ENCODE data around the gene PPP1CA.

Gene PPP1CA

DNA sequence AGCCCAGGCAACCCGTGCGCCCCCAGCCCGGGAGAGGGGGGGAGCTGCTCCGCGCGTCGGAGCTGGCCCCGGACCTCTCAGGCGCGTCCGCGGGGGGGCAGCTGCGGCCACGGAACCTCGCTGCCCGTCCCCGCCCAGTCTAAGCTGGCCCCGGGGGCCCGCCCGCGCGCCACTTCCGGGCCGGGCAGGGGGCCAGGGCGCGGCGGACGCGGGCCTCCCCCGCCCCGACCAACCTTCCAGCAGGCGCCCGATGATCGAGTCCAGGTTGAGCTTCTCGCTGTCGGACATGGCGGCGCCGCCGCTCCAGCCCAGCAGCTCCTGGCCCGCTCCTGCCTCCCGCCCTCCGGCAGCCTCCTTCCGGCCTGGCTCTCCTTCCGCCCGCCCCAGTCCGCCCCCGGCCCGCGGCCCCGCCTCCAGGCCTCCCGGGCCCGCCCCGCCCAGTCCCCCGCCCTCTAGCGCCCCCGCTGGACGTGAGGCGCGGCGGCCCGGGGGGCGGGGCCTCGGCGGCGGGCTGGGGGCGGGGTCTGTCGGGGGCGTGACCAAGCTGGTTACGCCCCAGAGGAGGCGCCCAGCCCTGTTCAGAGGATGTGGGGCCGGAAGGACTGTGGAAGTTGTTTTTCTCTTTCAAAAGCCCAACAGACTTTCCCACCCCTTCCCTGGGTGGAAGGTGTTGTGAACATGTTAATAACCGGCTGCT, at the start of gene PPP1CA:
Gene PPP1CA (minus strand): TSS at position 364 of the 697 bp plus-strand sequence. CDS start 76 bp downstream, at position 288.
- peak; percentile 91 for DNase-seq

DNA sequence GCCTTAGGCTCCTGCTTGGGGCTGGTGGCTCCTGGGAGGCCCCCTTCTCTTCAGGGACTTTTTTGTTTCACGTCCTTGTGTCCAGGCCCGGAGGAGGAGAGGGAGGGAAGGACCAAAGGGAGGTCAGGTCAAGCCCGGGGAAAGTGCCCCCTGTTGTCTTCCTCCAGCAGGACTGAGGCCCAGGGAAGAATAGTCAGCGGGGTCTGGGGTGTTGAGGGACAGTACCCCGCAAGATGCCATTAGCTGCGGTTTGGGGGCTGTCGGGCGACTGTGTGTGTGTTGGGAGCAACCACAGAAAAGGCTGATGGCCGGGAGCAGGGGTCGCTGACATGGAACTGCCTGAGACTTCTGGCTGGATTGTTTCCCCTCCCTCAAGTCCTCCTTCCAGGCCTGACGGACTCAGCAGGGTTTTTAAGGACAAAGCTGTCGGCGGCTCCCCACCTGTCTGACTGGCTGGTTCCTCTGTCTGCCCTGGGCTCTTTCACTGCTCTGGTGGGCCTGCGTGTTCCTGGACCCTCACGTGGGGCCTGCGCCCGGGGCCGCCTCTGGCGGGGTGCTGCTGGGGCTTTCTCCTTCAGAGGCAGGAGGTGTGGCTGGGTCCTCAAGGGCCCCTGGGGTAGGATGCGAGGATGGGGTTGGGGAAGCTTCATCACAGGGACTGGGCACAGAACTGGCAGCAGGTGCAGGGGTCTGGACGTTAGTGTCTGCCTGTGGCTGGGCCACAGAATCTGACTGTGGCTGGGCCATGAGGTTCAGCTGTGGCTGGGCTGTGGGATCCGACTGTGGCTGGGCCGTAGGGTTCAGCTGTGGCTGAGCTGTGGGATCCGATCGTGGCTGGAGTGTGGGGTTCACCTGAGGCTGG, 49.4 kb upstream of the PPP1CA start:
- DNase-seq, result no peak

DNA sequence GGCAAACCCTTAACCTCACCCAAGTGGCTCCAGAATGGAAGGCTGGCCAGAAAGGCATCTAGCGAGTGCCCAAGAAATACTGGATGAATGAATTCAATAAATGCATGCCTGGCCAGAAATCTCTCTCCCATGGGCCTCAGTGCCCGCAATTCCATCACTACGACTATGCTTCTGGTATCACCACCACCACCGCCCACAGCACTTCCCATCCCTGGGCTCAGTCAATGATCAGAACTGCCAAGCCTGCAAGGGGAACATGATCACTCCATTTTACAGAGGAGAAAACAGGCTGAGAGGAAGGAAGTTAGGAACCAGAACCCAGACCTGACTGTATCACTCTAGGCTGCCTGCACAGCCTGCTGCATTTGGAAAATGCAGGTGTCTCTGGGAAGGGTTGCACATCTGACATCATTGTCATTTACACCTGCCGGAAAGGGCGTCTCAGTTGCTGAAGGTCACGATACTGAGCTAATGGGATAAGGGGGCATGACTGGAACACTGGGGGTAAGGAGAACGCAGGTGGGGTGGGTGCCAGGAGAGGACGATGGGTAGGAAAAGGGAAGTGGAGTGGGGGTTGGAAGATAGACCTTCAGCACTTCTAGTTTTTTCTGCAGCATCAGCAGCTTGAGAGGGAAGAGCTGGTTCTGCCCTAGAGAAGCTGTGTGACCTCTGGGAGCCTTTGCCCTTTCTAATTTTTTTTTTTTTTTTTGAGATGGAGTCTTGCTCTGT, 47.6 kb upstream of the PPP1CA start:
- no peak for DNase-seq

DNA sequence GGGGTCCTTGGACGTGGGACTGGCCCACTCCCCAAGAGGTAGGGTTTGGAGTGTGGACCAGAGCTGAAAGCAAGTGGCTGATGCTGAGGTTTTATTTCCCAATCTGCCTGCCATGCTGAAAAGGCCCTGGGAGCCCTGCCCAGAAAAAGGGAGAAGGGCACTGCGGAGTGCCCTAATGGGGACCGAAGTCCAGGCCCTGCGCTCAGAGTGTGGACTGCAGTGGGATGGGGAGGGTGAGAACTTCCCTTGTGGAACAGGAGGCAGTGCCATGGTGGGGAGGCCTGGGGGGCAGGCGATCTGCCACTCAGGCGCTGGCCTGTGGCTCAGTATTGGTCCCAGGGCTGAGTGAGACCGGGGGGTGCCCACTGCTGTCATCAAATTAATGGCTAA, 46.6 kb upstream of the PPP1CA start:
- no peak for DNase-seq

DNA sequence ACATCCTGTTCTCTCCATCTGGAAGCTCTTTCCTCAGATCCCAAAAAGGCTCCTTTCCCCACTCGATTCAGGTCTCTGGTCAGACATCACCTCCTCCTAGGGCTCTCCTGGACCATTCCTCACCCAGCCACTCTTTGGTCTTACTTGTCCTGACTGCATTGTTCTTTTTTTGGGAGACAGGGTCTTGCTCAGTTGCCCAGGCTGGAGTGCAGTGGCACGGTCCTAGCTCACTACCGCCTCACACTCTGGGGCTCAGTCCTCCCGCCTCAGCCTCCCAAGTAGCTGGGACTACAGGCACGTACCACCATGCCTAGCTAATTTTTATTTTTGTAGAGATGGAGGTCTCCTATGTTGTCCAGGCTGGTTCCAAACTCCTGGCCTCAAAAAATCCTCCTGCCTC, 43.9 kb upstream of the PPP1CA start:
- DNase-seq, result no peak

DNA sequence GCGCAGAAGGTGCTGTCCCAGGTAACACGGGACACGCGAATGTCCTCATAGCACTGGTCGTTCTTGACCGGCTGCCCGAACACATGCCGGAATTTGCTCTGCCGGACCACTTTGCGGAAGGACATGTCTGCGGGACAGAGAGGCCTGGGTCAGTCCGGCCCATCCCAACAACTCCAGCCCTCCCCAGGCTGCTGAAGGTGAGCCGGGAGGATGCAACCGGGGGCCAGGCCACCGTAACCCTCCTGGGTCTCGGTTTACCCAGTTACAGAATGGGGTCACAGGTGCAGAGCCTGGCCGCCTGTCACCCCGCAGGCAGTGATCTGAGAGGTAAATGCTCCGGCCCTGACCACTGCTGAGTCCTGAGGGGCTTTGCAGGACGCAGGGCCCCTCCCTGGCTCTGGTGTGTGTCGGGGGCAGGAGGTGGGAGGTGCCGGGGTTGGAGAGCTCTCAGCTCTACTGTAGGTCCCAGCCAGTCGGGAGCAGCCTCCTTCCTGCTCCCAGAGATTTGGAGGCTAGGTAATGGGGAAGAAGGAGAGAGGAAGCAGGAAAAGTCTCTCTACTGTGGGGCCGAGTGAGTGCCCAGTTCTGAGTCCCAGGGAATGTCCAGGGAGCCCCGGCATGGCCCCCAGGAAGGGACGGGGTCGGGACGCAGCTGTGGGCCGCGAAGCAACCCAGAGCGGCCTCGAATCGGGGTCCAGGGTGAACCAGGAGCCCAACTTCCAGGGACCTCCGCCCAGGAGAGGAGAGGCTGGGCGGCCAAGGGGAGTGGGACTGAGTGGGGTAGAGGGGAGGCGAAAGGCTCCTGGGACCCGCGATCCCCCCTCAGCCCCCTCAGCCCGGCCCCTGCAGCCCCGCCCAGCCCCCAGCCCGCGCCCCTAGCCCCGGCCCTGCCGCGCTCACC, 41.1 kb upstream of the PPP1CA start:
- DNase-seq, result no peak

DNA sequence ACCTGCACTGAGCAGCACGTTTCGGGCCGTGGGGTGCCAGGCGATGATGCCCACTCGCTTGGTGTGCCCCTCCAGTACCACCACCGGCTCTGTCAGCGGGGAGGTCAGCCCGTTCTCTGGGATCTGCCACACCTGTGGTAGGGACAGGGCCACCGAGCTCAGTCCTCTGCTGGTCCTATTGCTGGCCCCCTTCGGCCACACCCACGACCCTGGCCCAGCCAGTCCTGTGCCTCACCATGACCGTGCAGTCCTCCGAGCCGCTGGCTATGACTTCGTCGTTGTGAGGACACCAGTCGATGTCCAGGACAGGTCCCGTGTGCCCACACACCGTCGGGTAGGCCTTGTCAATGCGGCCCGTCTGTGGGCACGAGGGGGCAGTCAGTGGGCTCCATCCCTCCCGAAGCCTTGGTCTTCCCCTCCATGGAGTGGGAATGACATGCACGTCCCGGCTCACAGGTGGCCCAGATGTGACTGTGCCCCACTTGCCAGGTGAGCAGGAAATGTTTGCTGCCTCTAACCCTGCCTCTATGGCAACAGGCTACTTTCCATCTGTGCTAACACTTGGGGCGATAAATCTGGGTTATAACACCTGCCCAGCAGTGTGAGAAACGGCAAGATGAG, 40.2 kb upstream of the PPP1CA start:
- DNase-seq, result peak; percentile 47

DNA sequence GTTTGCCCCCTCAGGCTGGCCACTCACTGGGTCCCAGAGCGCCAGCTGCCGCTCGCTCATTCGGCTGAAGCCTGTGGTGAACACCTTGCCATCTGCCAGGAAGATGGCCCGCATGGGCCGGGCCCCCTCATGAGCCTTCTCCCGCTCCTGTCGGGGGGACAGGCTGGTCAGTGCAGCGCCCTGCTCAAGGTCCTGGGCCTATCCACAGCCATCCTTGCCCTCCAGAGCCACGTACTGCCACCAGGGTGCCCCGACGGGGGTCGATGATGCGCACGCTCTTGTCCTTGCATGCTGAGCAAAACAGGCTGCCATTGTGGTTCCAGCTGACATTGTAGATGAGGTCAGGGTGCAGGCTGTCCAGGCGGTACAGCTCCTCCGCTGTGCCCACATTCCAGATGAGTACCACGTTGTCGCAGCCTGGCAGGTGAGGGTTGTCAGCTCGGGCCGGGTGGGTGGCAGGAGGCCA, 39.5 kb upstream of the PPP1CA start:
- no peak for DNase-seq

DNA sequence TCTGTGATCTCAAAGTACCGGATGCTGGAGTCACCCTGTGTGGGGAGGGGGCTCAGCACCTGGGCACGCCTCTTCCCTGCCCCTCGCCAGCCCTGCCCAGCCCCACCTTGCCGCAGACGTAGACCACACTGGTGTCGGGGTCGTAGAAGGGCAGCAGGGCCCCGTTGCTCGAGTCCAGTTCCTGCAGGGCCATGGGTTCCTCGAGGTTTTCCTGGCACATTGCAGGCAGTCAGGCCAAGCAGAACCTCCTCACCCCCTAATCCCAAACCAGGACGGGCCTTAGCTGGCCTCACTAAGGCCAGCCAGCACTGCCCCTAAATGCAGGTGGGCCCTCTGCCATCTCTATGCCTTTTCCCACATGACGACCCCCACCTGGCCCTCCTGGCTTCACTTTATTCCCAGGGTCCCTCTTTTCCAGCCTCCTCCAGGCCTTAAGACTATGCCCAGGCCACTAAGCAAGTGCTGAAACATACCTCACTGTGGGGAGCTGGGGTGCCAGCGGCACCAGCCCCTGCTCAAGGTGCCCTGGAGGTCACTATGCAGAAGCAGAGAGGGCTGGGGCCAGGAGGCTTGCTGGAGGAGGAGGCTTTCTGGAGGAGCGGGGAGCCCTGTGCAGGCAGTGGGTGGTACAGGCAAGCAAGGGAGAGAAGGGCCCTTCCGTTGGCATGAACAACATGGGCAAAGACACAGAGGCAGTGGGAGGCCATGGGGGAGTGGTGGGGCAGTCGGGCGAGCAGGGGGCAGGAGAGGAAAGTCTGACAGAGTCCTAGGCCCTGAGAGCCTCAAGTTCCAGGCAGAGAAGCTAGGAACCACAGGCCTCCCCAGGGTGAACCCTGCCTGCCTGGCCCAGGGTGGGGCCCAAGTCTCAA, 38.8 kb upstream of the PPP1CA start:
- DNase-seq, result no peak

DNA sequence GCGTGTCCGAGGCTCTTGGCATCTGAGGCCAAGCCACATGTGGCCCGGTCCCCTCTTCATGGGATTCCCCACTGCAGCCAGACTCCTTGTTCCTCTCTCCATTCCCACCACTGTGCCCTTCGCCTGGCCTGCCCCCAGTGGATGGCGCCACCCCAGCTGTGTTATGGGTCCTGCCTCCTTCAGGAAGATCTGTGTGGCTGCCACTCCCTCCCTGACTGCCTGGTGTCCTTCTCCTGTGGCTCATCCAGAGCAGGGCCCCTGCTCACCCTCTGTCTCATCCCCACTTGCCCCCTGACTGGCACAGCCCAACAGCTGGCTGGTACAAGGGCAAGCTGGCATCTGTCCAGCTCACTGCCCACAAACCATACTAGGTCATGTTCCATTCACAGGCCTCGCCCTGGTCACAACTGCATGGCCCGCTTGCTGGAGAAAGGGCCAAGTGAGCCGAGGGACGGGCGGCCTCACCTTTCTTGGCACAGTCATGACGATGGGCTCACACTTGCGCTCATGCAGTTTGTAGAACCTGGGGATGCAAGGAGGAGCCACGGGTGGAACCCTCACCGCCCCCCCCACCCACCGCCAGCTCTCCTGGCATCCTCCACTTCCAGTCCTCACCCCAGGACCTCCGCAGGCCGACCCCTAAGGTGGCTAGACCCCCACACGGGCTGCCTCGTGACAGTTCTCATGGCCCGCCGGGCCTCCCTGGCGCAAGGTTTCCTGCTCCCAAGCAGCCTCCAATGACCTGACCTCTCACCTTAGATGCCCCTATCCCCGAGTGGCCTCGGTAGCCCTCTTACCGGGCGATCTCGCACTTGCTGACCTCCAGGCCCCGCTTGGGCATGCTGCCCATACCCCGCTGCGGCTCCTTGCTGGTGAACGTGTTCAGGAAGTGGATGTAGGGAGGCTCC, 37.9 kb upstream of the PPP1CA start:
- DNase-seq, result no peak

DNA sequence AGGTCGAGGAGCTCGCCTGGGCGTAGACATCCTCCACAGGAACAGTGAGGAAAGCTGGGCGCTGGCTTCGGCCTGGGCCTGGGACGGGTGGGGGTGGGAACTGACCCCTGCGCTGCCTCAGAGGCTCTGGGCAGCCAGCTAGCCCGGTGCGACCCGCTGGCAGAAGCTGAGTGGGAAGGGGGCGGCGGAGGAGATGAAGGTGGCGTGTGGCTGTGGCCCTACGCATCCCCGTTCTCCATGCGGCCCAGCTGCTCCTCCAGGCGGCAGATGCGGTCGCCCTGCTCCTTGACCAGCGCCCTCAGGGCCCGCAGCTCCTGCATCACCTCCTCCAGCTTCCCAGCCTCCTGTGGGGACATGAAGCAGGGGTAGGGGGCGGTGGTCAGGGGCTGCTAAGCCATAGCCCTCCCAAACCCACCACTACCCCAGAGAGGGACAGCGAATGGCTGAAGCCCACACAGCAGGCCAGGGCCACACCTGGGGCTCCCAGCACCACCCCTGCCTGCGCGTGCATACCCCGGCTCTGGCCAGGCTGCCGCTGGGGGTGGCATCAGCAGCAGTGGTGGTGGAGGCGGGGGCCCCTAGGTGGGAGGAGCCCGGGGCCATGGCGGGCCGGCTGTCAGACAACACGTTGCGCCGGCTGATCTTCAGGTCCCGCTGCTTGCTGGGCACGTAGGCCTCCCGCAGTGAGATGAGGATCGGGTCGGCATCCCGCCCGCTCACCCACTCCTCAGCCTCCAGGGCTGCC, 36.7 kb upstream of the PPP1CA start:
- peak; percentile 77 for DNase-seq

DNA sequence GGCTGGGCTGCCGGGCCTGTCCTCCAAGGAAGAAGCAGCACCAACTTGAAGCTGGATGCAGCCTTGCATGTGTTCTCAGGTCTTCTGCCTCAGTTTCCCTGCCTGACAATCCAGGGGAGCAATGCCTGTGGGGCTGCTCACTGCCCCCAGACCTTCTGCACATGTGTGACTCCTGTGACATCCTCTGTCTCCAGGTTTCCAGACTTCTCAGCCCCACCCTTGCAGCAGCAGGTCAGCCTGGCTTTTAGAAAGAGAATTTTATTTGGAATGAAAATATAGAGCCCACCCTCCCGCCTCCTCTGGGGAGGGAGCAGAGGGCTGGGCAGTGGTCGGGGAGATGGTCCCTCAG, 36.1 kb upstream of the PPP1CA start:
- no peak for DNase-seq

DNA sequence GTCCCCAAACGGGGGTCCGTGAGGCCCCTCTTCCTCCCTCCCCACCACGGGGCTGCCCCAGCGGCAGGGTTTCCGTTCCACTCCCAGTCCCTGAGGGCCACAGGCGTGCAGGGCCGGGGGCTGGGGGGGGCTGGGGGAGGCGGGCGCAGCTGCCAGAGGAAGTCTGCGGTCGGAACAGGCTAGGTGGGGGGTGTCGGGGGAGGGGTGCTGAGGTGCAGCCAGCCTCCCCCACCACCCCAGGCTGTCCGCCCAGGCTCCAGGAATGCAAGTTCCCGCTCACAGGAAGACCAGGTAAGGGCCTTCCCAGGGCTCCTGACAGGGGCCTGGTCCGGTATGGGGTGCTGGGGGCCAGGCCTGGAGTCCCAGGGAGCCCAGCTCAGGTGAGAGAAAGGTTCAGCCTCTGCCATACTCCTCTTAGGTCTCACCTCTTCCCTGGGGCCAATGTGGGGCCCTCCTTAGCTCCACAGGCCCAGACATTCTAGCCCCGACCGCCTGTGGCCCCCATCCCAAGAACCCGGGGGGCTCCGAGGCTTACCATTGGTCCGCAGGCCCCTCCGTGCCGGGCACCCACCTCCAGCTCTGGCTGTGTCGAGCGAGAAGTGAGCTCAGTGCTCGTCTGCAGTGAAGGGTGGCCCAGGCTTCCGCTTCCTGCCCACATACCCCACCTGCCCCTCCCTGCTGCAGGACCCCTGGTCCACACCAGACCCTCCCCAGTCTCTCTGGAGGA, 35.6 kb upstream of the PPP1CA start, which contains the start of gene PTPRCAP:
Gene PTPRCAP (minus strand): TSS at position 601 of the 727 bp plus-strand sequence. CDS start 63 bp downstream, at position 538.
- peak; percentile 79 for DNase-seq

DNA sequence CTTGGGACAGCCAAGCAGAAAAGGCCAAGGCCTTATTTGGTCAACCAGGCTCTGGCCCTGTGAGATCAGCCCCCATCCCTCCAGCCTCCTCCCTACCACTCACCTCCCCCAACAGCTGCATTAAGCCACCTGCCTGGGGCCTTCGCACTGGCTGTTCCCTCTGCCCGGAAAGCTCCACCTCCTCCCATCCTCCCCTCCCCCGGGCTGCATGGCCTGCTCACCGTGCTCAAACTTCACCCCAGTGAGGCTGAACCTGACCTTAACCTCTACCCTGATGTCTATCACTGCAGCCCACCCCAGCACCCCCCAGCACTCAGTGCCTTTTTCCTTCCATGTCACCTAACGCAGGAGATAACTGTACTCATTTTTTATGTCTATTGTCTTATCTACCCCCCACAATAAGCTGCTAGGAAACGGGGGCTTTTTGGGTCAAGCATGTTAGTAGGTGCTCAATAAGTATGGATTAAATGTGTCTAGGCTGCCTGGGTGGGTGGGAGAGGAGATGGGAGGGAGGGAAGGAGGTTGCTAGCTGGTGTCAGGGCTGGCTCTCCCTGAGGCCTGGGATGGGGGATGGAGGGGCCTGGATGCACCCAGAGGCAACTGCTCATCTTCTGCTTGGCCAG, 34.9 kb upstream of the PPP1CA start:
- DNase-seq, result peak; percentile 73

DNA sequence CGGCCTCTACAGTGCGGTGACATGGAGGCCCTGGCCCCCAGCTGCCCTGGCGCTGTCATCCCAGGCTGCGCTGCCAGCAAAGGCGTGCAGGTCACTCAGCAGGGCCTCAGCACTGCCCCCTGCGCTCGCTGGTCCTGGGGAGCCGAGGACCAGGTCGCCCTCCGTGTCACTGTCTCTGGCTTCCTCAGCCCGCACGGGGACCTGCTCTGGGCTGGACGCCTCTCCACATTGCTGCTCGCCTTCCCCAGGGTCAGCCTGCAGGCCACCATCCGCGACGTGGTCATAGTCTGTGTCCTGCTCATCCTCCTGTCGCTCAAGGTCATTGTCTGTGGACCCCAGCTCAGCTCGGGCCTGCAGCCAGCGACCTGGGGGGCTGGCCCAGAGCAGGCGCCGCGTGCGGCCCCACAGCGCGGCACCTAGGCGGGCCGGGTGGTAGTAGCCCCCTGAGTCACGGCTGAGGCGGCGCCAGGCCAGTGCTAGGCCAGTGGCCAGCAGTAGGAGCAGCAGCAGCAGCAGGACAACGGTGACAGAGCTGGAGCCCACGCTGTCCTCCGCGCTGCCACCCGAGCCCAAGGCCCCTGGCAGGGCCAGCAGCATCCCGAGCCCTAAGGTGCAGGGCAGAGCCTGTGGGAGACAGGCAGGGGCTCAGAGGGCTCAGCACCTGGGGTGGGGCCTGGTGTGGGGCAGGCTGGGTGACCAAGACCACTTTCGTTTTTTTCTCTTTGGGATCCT, 34.2 kb upstream of the PPP1CA start:
- no peak for DNase-seq

DNA sequence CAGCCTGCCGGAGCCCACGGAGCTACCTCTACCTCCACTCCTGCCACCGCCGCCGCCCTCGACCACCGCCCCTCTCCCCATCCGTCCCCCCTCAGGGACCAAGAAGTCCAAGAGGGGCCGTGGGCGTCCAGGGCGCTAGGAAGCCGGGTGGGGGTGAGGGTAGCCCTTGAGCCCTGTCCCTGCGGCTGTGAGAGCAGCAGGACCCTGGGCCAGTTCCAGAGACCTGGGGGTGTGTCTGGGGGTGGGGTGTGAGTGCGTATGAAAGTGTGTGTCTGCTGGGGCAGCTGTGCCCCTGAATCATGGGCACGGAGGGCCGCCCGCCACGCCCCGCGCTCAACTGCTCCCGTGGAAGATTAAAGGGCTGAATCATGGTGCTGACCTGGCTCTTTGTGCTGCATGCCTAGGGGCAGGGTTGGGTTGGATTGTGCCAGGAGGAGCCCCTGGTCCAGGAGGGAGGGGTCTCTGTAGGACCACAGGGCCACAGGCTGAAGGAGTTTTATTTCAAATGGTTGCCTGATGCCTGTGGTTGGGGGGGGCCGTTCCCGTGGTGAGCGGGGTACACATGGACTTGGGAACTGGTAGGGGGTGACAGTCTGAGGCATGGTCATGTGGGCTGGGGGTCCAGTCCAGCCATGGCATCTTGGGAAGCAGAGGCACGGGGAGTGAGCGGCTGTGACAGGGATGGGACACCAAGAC, 33.5 kb upstream of the PPP1CA start:
- DNase-seq, result no peak
